Motor neuron (in vitro differentiated cells): ENCODE results near the gene ITIH4. TPM values are rescaled to one million over a fixed set of nuclear protein-coding genes. Genes with fewer than 3 reads are reported as not detected.

ENCODE experiments used
- ATAC-seq, 8 experiments: fragments of 200-7000 bp; cut with Tn5 transposase; replicated peaks in 6 of 8; 2 replicates each; pipeline ENCODE4 v1.8.0; 2021; ENCODE audit warnings: mild to moderate bottlenecking in 8 of 8, moderate library complexity in 8 of 8
- H3K27ac ChIP-seq, 2 donors: fragments of 250-450 bp; sonication (Bioruptor Pico); 2 replicates each; pipeline ENCODE4 v1.9.0; 2021; ENCODE audit warnings: antibody characterized with exemption in 2 of 2, mild to moderate bottlenecking in 2 of 2, moderate library complexity in 1 of 2
- H3K4me1 ChIP-seq, 2 donors: fragments of 250-450 bp; sonication (Bioruptor Pico); replicated peaks in 1 of 2; 2 replicates each; pipeline ENCODE4 v1.6.1; 2021; ENCODE audit warnings: antibody characterized with exemption in 2 of 2, mild to moderate bottlenecking in 2 of 2, moderate library complexity in 1 of 2
- H3K4me3 ChIP-seq, 5 donors: fragments of 250-450 bp; sonication (Bioruptor Pico); 2 replicates each; pipeline ENCODE4 v1.9.0; 2021; ENCODE audit warnings: antibody characterized with exemption in 5 of 5, mild to moderate bottlenecking in 5 of 5, moderate library complexity in 4 of 5
- WGBS, 10 experiments: fragments of 450-650 bp; shearing (Covaris generic); methylation state at CpG; one replicate each; pipeline ENCODE4 v1.0.0; 2022; 5-methylcytosine and 5-hydroxymethylcytosine counted together
- in situ Hi-C, 9 experiments: fragments of 400-800 bp; cut with MboI; loops; one replicate each; pipeline ENCODE4 v1.15.0; 2021; ENCODE audit warnings: low sequenced_read_pairs in 9 of 9, low pct_unique_long_range_greater_than_20kb in 2 of 9; ENCODE audit not compliant: unreplicated experiment in 9 of 9
- total RNA-seq, 8 experiments: library from RNA; unstranded; fragments of 300-600 nt; gene quantifications; 2 replicates each; pipeline versions ENCODE4 v1.2.3 to v1.2.4, GENCODE V29; 2022

ITIH4 gene
- total RNA-seq, 8 experiments from 2014 or later: 1.4 to 7.0 (median 2.6) TPM

GRCh38 chr3:52773361-52774065, 57.0 kb downstream of the ITIH4 start:
- H3K27ac ChIP-seq: no peak overlapping the region
- ATAC-seq: no peak
- H3K4me1 ChIP-seq: peaks cover 4 to 11% of the 10 kb centered on the region in 2 donors
- in situ Hi-C loops: no loop called here
- WGBS, 10 experiments: 80 to 99% (median 91%) methylated on average over 2 to 8 of the region's 13 CpGs
- H3K4me3 ChIP-seq: no peak overlapping the region

GRCh38 chr3:52771702-52772101, 58.8 kb downstream of the ITIH4 start:
- Histone ChIP-seq H3K27ac (no peak overlapping the region), H3K4me1 (peaks cover 4 to 11% of the 10 kb centered on the region in 2 donors), H3K4me3 (peak overlapping the region in 1 of 5 donors; percentile 90)
- no peak for ATAC-seq
- in situ Hi-C loops: no loop called here
- 43 to 100% (median 96%) methylated on average over 1 to 10 of the region's 10 CpGs; no CpG with 5 or more reads in 1 of the 10 experiments for WGBS, 10 experiments

GRCh38 chr3:52771334-52771681, 59.2 kb downstream of the ITIH4 start:
- peak overlapping the region; percentile 26 to 72 for H3K27ac ChIP-seq
- in situ Hi-C loops: no loop called here
- peaks cover 4 to 11% of the 10 kb centered on the region in 2 donors for H3K4me1 ChIP-seq
- H3K4me3 ChIP-seq: peak overlapping the region; percentile 75 to 98 (median 90)
- ATAC-seq: peak in 6 of 8 experiments; percentile 5 to 15 (median 11)
- WGBS, 10 experiments: 0 to 100% (median 32%) methylated on average over 1 to 4 of the region's 5 CpGs

GRCh38 chr3:52770496-52771333, 59.8 kb downstream of the ITIH4 start, which contains the start of gene NEK4:
Gene NEK4, minus strand, starts transcription at chr3:52770940. Its CDS starts 194 bp downstream, at chr3:52770746.
- Histone ChIP-seq H3K27ac (peak within 1 kb of the TSS; percentile 57 to 72), H3K4me1 (peaks cover 4 to 11% of the 10 kb centered on the region in 2 donors), H3K4me3 (peak within 1 kb of the TSS; percentile 75 to 98 (median 90))
- in situ Hi-C loops: no loop called here
- 0 to 20% (median 0%) methylated on average over 1 to 10 of the region's 67 CpGs for WGBS, 10 experiments
- ATAC-seq: peak; percentile 97 to 99 (median 99)

- no peak for ATAC-seq
- H3K4me3 ChIP-seq: peak overlapping the region; percentile 75 to 98 (median 90)
- no peak overlapping the region for H3K27ac ChIP-seq
- WGBS, 10 experiments: 0 to 21% (median 8%) methylated on average over 3 to 13 of the region's 13 CpGs
- peaks cover 4 to 11% of the 10 kb centered on the region in 2 donors for H3K4me1 ChIP-seq
- in situ Hi-C loops: no loop called here
These were observed 60.6 kb downstream of the ITIH4 start for GRCh38 chr3:52769786-52770455.

- 94 to 100% (median 100%) methylated on average over 1 to 2 of the region's 2 CpGs; no CpG with 5 or more reads in 3 of the 10 experiments for WGBS, 10 experiments
- H3K4me1 ChIP-seq: no peaks in the 10 kb centered on the region
- H3K27ac ChIP-seq: no peak overlapping the region
- in situ Hi-C loops: no loop called here
- H3K4me3 ChIP-seq: no peak overlapping the region
- ATAC-seq: no peak
These were observed 67.0 kb downstream of the ITIH4 start for GRCh38 chr3:52763466-52763865.

Other genes with a start within 250 kb of the ITIH4 start
- gene PBRM1, start 144.8 kb downstream of the ITIH4 start, total RNA-seq: 100 to 1,000 TPM in 1 of 8 experiments, 10 to 100 TPM in 7; 27.2 to 100 (median 66.9) TPM
- 100 to 1,000 TPM in 6 of 8 experiments, 10 to 100 TPM in 2; 75.6 to 219 (median 110) TPM for gene GNL3, start 144.6 kb downstream of the ITIH4 start, total RNA-seq
- gene GLT8D1, start 124.9 kb downstream of the ITIH4 start, total RNA-seq: 100 to 1,000 TPM in 1 of 8 experiments, 10 to 100 TPM in 7; 46.9 to 120 (median 66.2) TPM
- 100 to 1,000 TPM; 102 to 216 (median 130) TPM for gene SPCS1, start 124.6 kb downstream of the ITIH4 start, total RNA-seq
- 10 to 100 TPM in 7 of 8 experiments, 1 to 10 TPM in 1; 8.0 to 32.5 (median 20.7) TPM for gene NEK4, start 59.7 kb downstream of the ITIH4 start, total RNA-seq
- 1 to 10 TPM in 1 of 8 experiments, under 1 TPM in 4, not detected in 3; 0.38 to 1.0 (median 0.66) TPM for gene ITIH1, start 53.1 kb downstream of the ITIH4 start, total RNA-seq
- gene ITIH3, start 35.9 kb downstream of the ITIH4 start, total RNA-seq: 1 to 10 TPM in 3 of 8 experiments, under 1 TPM in 5; 0.22 to 3.3 (median 0.55) TPM
- gene MUSTN1, start 4.3 kb upstream of the ITIH4 start, total RNA-seq: 1 to 10 TPM in 6 of 8 experiments, under 1 TPM in 1, not detected in 1; 0.38 to 9.3 (median 2.7) TPM
- gene STIMATE, start 66.9 kb upstream of the ITIH4 start, total RNA-seq: 10 to 100 TPM in 5 of 8 experiments, 1 to 10 TPM in 3; 7.2 to 27.0 (median 13.3) TPM
- gene SFMBT1, start 215.4 kb upstream of the ITIH4 start, total RNA-seq: 10 to 100 TPM in 4 of 8 experiments, 1 to 10 TPM in 4; 7.5 to 22.3 (median 10.8) TPM